GM19397 (cell line): Measurements from ENCODE around the gene TNFAIP8L1.

Experiments
- ATAC-seq: cut with Tn5 transposase; IDR thresholded peaks from one replicate; pipeline ENCODE4 v1.9.1; 2021; ENCODE audit warnings: mild to moderate bottlenecking, moderate library complexity; ENCODE audit not compliant: unreplicated experiment

TNFAIP8L1 gene

DNA sequence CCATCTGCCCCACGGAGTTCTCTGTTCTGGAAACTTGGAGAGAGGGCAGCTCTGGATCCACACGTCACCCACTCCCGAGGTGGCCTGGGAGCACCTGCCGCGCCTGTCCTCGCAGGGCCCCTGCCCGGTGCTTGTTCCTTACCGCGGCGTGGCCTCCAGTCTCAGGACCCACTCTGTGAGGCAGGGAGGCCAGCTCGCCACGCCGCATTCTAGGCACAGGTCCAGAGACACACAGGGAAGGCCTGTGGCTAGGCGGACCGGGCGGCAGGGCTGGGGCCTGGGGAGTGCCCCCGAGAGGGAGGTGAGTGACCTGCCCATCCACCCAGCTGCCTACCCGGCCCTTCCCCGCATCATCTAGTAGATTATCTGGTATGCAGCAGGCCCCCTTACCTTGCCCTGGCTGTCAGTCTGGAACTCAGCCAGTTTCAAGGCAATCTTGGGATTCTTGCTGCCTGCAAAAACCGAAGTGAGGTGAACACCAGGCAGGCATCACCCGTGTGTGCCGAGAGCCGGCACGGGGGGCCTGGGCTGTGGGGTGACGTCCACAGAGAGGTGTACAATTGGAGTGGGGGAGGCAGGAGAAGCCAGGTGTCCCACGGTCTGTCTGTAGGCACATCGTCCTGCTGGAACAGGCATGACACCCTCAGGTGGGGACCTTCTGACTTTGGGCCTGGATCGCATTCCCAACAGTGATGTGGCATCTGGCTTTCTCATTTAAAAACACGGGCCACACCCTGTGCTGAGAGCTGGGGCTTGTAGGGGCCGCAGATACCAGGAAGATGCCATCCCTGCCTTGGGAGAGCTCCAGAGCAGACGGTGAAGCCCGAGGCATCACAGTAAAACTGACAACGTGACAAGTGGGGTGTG lies 60.7 kb downstream of the TNFAIP8L1 start:
- ATAC-seq = no peak

GRCh38 chr19:4700693-4700970 lies 61.3 kb downstream of the TNFAIP8L1 start:
- ATAC-seq = no peak

DNA sequence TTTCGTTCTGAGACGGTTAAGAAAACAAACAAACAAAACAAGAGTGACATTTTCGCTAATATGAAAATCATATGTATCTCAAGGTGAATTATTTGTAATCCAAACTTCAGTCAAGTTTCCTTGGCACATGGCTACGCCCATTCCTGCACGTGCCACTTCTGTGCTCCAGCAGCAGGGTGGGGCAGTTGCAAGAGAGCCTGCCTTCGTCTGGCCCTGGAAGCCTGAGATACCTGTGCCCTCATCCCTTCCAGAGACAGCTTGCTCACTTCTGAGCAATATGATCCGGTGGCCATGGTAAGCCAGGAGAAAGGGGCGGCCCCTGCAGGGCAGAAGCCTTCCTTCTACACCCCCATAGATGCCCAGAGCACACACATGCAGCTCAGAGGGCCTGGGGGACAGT lies 62.2 kb downstream of the TNFAIP8L1 start:
- ATAC-seq = no peak

- no peak for ATAC-seq
Observed at GRCh38 chr19:4702764-4703163, 63.4 kb downstream of the TNFAIP8L1 start.

GRCh38 chr19:4703671-4704316 lies 64.5 kb downstream of the TNFAIP8L1 start:
- ATAC-seq = no peak

- no peak for ATAC-seq
Observed at GRCh38 chr19:4704317-4704673, 65.0 kb downstream of the TNFAIP8L1 start.
